ENCODE data around the gene CARD9.
A peak's percentile ranks its signal among the peaks of the same experiment; 100 is the strongest.

CARD9 gene, protein sequence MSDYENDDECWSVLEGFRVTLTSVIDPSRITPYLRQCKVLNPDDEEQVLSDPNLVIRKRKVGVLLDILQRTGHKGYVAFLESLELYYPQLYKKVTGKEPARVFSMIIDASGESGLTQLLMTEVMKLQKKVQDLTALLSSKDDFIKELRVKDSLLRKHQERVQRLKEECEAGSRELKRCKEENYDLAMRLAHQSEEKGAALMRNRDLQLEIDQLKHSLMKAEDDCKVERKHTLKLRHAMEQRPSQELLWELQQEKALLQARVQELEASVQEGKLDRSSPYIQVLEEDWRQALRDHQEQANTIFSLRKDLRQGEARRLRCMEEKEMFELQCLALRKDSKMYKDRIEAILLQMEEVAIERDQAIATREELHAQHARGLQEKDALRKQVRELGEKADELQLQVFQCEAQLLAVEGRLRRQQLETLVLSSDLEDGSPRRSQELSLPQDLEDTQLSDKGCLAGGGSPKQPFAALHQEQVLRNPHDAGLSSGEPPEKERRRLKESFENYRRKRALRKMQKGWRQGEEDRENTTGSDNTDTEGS

DNA sequence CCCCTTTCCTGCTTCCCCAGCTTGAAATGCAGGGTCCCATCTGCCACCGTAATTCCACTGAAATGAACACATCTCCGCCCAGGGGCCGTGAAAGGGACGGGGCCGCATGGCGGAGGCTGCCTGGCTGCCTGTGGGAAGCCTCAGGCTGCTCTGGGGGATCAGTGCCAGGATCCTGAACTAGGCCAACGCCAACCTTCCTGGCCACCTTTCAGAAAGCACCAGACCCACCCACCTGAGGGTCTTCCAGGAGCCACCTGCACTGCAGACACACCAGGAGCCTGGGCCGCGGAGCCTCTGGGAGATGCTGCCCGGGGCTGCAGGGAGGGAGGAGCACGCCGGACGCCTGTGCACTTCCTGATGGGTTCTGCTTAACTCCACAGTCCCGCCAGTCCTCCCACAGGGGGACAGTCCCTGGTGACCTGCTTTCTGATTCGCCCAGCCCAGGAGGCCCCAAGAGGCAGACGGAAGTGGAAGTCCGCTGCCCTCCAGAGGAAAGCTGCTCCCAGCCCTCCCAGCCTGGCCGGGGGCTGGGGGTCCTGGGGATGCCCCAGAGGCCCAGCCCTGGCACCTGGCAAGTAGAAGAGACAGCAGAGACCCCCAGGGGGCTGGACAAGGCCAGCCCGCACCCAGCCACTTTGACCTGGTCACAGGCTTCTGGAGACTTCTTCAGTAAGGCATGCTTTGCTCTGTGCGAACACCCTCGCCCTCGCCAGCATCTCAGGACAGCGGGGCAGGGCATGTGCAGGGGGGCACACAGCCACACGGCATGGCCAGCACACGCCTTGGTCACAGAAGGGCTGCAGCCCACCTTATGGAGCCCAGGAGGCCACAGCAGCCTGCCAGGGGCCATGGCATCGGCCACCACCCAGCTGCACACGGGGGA is at the start of gene CARD9:
TSS of gene CARD9 (minus strand) at position 370 of the 883 bp plus-strand sequence. CDS start 1,591 bp downstream, outside the sequence.
- peaks cover 8% of the 10 kb centered on the region for H3K4me1 ChIP-seq (ENCODE audit: control insufficient read depth, insufficient read depth, low read length)
- no peaks in the 10 kb centered on the region for H3K9me3 ChIP-seq (ENCODE audit: control insufficient read depth, low read length)
- H3K36me3 ChIP-seq (ENCODE audit: control insufficient read depth, insufficient read depth, low read length): no peaks in the 10 kb centered on the region
- no peak within 1 kb of the TSS for H3K4me3 ChIP-seq (ENCODE audit: low read length)
- H3K27me3 ChIP-seq (ENCODE audit: control insufficient read depth, insufficient read depth, low read length): no peaks in the 10 kb centered on the region
- peak within 1 kb of the TSS; percentile 17 for H3K9ac ChIP-seq (ENCODE audit: low read length)

DNA sequence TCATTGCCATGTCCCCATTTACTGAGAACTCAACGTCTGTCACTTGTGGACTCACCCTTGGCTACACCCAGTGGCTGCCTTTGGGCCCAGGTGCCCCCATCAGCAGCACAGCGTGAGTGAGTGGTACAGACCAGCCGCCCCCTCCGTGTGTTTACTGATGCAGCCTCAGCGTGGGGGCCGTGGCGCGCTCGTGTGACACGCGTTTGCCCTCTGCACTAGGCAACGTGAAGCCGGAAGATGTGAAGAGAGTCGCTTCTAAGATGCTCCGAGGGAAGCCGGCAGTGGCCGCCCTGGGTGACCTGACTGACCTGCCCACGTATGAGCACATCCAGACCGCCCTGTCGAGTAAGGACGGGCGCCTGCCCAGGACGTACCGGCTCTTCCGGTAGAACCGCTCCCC is 49.4 kb upstream of the CARD9 start:
- no peaks in the 10 kb centered on the region for H3K27me3 ChIP-seq (ENCODE audit: control insufficient read depth, insufficient read depth, low read length)
- peaks cover 8% of the 10 kb centered on the region for H3K36me3 ChIP-seq (ENCODE audit: control insufficient read depth, insufficient read depth, low read length)
- H3K9ac ChIP-seq (ENCODE audit: low read length): no peak overlapping the region
- H3K9me3 ChIP-seq (ENCODE audit: control insufficient read depth, low read length): no peaks in the 10 kb centered on the region
- H3K4me1 ChIP-seq (ENCODE audit: control insufficient read depth, insufficient read depth, low read length): no peaks in the 10 kb centered on the region
- H3K4me3 ChIP-seq (ENCODE audit: low read length): no peak overlapping the region

DNA sequence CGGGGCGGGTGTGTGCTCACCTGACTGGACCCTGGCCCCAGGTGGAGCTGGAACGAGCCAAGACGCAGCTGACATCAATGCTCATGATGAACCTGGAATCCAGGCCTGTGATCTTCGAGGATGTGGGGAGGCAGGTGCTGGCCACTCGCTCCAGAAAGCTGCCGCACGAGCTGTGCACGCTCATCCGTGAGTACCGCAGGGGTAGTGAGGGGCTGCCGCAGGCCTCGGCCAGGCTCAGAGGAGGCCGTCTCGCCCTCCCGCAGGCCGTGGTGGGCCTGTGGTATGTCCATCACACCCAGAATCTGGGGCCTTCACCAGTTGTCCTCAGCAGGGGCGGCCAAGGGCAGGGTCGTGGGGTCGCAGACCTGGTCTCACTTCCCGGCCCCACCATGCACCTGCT is 48.3 kb upstream of the CARD9 start:
- Histone ChIP-seq H3K9ac (ENCODE audit: low read length) (no peak overlapping the region), H3K27me3 (ENCODE audit: control insufficient read depth, insufficient read depth, low read length) (no peaks in the 10 kb centered on the region), H3K36me3 (ENCODE audit: control insufficient read depth, insufficient read depth, low read length) (peaks cover 9% of the 10 kb centered on the region), H3K4me1 (ENCODE audit: control insufficient read depth, insufficient read depth, low read length) (no peaks in the 10 kb centered on the region), H3K9me3 (ENCODE audit: control insufficient read depth, low read length) (no peaks in the 10 kb centered on the region), H3K4me3 (ENCODE audit: low read length) (no peak overlapping the region)

DNA sequence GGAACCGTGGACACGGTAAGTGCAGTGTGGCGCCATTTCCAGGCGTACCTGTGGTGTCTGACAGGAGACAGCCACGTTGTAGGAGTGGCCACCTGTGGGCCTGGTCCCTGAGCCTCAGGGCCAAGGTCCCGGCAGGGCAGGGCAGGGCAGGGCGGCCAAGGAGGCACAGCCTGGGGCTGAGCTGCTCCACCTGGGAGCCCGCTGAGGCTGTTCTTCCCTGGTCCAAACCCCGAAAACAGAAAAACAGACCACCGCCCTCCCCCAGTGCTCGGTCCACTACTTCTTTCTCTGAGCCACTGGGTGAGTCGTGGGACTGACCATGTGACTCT is 45.6 kb upstream of the CARD9 start:
- H3K9ac ChIP-seq (ENCODE audit: low read length): no peak overlapping the region
- no peaks in the 10 kb centered on the region for H3K9me3 ChIP-seq (ENCODE audit: control insufficient read depth, low read length)
- no peaks in the 10 kb centered on the region for H3K4me1 ChIP-seq (ENCODE audit: control insufficient read depth, insufficient read depth, low read length)
- no peaks in the 10 kb centered on the region for H3K27me3 ChIP-seq (ENCODE audit: control insufficient read depth, insufficient read depth, low read length)
- peaks cover 15% of the 10 kb centered on the region for H3K36me3 ChIP-seq (ENCODE audit: control insufficient read depth, insufficient read depth, low read length)
- H3K4me3 ChIP-seq (ENCODE audit: low read length): no peak overlapping the region

DNA sequence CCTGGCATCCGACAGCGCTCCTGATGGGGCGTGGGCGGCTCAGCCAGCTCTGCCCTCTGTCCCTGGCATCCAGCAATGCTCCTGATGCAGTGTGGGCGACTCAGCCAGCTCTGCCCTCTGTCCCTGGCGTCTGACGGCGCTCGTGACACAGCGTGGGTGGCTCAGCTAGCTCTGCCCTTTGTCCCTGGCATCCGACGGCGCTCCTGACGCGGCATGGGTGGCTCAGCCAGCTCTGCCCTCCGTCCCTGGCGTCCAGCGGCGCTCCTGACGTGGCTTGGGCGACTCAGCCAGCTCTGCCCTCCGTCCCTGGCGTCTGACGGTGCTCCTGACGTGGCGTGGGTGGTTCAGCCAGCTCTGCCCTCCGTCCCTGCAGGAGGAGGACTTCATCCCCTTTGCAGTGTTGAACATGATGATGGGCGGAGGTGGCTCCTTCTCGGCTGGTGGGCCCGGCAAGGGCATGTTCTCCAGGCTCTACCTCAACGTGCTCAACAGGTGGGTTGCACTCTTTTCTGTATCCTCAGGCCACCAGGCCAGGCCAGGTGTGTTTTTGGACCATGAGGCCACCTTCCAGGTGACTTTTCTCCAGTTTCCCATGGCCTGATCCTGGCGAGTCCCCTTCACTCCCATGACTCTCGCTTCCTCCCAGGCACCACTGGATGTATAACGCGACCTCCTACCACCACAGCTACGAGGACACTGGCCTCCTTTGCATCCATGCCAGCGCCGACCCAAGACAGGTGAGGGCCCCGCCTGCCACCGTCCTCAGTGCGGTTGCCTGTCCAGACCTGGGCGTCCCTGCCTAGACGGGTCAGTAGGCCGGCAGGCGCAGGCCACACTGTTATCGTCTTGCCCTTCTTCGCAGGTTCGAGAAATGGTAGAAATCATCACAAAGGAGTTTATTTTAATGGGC is 45.0 kb upstream of the CARD9 start:
- Histone ChIP-seq H3K36me3 (ENCODE audit: control insufficient read depth, insufficient read depth, low read length) (peaks cover 18% of the 10 kb centered on the region), H3K9ac (ENCODE audit: low read length) (no peak overlapping the region), H3K4me3 (ENCODE audit: low read length) (no peak overlapping the region), H3K9me3 (ENCODE audit: control insufficient read depth, low read length) (no peaks in the 10 kb centered on the region), H3K27me3 (ENCODE audit: control insufficient read depth, insufficient read depth, low read length) (no peaks in the 10 kb centered on the region), H3K4me1 (ENCODE audit: control insufficient read depth, insufficient read depth, low read length) (no peaks in the 10 kb centered on the region)

DNA sequence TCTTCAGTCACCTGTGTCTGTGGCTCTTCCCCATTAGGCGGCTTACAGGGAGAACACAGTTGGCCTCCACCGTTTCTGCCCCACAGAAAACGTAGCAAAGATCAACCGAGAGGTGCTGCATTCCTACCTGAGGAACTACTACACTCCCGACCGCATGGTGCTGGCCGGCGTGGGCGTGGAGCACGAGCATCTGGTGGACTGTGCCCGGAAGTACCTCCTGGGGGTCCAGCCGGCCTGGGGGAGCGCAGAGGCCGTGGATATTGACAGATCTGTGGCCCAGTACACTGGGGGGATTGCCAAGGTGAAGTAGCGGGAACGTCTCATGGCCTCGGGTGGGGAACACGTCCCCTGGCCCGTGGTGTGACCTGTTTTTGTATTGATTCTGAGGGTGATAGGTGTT is 43.4 kb upstream of the CARD9 start:
- Histone ChIP-seq H3K4me3 (ENCODE audit: low read length) (no peak overlapping the region), H3K36me3 (ENCODE audit: control insufficient read depth, insufficient read depth, low read length) (peaks cover 26% of the 10 kb centered on the region), H3K4me1 (ENCODE audit: control insufficient read depth, insufficient read depth, low read length) (peaks cover 2% of the 10 kb centered on the region), H3K9me3 (ENCODE audit: control insufficient read depth, low read length) (no peaks in the 10 kb centered on the region), H3K27me3 (ENCODE audit: control insufficient read depth, insufficient read depth, low read length) (no peaks in the 10 kb centered on the region), H3K9ac (ENCODE audit: low read length) (no peak overlapping the region)

DNA sequence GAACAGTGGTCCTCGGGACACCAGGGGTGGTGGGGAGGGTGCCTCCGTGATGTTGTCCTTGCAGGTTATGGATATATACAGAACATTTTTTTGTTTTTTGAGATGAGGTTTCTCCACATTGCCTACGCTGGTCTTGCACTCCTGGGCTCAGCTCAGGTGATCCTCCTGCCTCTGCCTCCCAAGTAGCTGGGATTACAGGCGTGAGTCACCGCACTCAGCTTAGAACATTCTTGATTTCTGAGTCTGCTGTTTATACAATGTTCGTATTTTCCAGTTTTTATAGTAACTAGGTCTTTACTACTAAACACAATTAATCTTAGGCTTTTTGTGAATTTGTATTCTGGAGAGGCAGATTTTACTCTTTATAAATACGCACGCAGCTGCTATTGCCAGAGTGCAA is 43.0 kb upstream of the CARD9 start:
- no peaks in the 10 kb centered on the region for H3K9me3 ChIP-seq (ENCODE audit: control insufficient read depth, low read length)
- no peak overlapping the region for H3K9ac ChIP-seq (ENCODE audit: low read length)
- no peaks in the 10 kb centered on the region for H3K27me3 ChIP-seq (ENCODE audit: control insufficient read depth, insufficient read depth, low read length)
- peaks cover 26% of the 10 kb centered on the region for H3K36me3 ChIP-seq (ENCODE audit: control insufficient read depth, insufficient read depth, low read length)
- H3K4me3 ChIP-seq (ENCODE audit: low read length): no peak overlapping the region
- H3K4me1 ChIP-seq (ENCODE audit: control insufficient read depth, insufficient read depth, low read length): peaks cover 7% of the 10 kb centered on the region

DNA sequence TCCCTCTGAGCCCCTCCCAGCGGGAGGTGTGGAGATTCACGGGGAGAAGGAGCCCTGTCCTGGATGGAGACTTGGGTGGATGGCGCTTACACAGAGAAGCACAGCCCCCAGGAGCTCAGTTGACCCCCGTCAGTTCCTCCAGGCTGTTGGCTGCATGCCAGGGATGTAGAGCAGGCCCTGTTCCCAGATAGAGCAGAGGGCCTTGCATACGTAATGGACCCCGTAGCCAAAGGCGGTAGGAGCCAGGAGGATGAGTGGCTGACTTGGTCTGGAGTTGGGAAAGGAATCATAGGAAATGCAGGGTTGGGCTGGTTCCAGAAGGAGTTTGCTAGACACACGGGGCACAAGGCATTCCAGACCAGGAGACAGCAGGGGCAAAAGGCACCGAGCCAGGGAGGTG is 39.5 kb upstream of the CARD9 start:
- no peaks in the 10 kb centered on the region for H3K27me3 ChIP-seq (ENCODE audit: control insufficient read depth, insufficient read depth, low read length)
- H3K9me3 ChIP-seq (ENCODE audit: control insufficient read depth, low read length): no peaks in the 10 kb centered on the region
- H3K4me3 ChIP-seq (ENCODE audit: low read length): no peak overlapping the region
- H3K9ac ChIP-seq (ENCODE audit: low read length): no peak overlapping the region
- peaks cover 19% of the 10 kb centered on the region for H3K36me3 ChIP-seq (ENCODE audit: control insufficient read depth, insufficient read depth, low read length)
- peaks cover 16% of the 10 kb centered on the region for H3K4me1 ChIP-seq (ENCODE audit: control insufficient read depth, insufficient read depth, low read length)

DNA sequence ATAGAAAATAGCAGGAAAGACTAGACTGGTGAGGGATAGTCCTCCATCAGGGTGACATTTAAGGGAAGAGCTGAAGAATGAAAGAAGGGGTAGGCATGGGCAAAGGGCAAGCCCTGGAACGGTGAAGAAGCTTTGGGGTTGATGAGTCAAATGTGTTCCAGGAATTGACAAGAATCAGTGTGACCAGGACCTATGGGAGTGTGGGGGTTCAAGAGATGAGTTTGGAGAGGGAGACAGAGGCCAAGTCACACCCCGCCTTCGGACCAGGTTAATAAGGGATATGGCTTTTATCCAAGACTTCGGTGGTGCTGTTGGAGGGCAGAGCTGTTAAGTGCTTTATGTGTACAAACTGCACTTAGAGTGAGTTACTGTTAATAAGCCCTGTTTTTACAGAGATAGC is 37.9 kb upstream of the CARD9 start:
- no peaks in the 10 kb centered on the region for H3K27me3 ChIP-seq (ENCODE audit: control insufficient read depth, insufficient read depth, low read length)
- H3K9ac ChIP-seq (ENCODE audit: low read length): peak overlapping the region; percentile 89
- peak overlapping the region; percentile 69 for H3K4me3 ChIP-seq (ENCODE audit: low read length)
- H3K4me1 ChIP-seq (ENCODE audit: control insufficient read depth, insufficient read depth, low read length): peaks cover 16% of the 10 kb centered on the region
- H3K9me3 ChIP-seq (ENCODE audit: control insufficient read depth, low read length): no peaks in the 10 kb centered on the region
- peaks cover 15% of the 10 kb centered on the region for H3K36me3 ChIP-seq (ENCODE audit: control insufficient read depth, insufficient read depth, low read length)

DNA sequence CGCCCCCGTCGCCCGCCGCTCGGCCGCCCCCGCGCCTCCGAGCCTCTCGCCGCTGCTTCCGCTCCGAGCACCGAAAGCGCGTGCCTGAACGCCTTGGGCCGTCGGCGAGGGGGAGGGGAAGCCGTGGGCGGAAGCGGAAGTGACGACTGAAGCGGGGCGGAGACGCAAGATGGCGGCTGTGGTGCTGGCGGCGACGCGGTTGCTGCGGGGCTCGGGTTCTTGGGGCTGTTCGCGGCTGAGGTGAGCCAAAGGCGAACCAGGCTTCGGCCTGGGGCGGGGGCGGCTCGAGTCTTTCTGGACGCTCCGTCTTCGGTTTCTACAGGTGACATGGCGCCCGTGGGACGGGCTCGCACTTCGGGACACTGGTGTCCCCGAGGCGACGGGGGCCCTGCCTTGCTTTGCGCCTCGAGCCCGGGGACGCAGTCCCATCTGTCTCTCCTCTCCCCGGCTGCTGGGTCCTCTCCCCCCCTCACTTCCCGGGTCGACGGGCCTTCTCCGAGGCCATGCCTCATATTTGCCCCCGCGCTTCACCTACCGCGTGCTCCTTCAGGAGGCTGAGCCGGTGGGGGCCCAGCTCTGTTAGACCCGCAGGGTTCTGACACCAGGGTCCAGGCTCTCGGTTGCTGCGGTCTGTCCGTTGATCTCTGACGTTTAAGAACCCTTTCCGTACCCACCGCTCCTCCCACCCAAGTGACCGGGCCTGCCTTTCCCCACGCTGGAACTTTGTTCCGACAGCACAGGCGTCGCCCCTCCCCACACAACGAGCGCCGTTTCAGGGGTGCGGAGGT is 37.2 kb upstream of the CARD9 start, which contains the start of the genes ENTR1 and PMPCA:
TSS of gene ENTR1 (minus strand) at position 115 of the 788 bp plus-strand sequence. CDS start 217 bp downstream, outside the sequence.
TSS of gene PMPCA (plus strand) at position 159 of the 788 bp plus-strand sequence. CDS start at position 170, 11 bp downstream.
- H3K36me3 ChIP-seq (ENCODE audit: control insufficient read depth, insufficient read depth, low read length): peaks cover 10% of the 10 kb centered on the region
- H3K9ac ChIP-seq (ENCODE audit: low read length): peak within 1 kb of the TSS; percentile 89
- peak within 1 kb of the TSS; percentile 69 for H3K4me3 ChIP-seq (ENCODE audit: low read length)
- H3K9me3 ChIP-seq (ENCODE audit: control insufficient read depth, low read length): no peaks in the 10 kb centered on the region
- no peaks in the 10 kb centered on the region for H3K27me3 ChIP-seq (ENCODE audit: control insufficient read depth, insufficient read depth, low read length)
- H3K4me1 ChIP-seq (ENCODE audit: control insufficient read depth, insufficient read depth, low read length): peaks cover 16% of the 10 kb centered on the region
